IMR-90 (cell line): ENCODE measurements around the gene ALDH1A1. TPM values are rescaled to one million over a fixed set of nuclear protein-coding genes. Genes with fewer than 3 reads are reported as not detected.

Experiments used
- ATAC-seq: fragments of 200-7000 bp; cut with Tn5 transposase; 2 replicates; pipeline ENCODE4 v1.9.1; 2020; ENCODE audit warnings: low read depth, mild to moderate bottlenecking, moderate library complexity
- BruUV-seq: library from RNA; stranded (reverse); fragments of 400-500 nt; replicated peaks from 2 replicates; lab custom pipeline; 2021; lab: Mats Ljungman, UMichigan
- CTCF ChIA-PET: fragments of 300-600 bp; formaldehyde crosslinking; extraction: SDS; loops from one replicate; lab custom pipeline; 2021; ENCODE audit warnings: antibody characterized with exemption; lab: Yijun Ruan, JAX
- POLR2A ChIA-PET: fragments of 300-600 bp; sonication (Branson Sonifier 250); formaldehyde crosslinking; loops from one replicate; lab custom pipeline; 2022; ENCODE audit warnings: antibody characterized with exemption; ENCODE audit not compliant: unreplicated experiment; lab: Charles Lee
- DNase-seq: peaks from one replicate; pipeline ENCODE4 v3.0.0; 2013
- H2AFZ ChIP-seq: replicated peaks from 2 replicates; pipeline ENCODE3; 2013; ENCODE audit warnings: low read length, mild to moderate bottlenecking; ENCODE audit not compliant: poor library complexity
- H2AK5ac ChIP-seq: 2 replicates; pipeline ENCODE4 v1.6.1; 2013; ENCODE audit warnings: low read depth, low read length, inconsistent platforms
- H2AK9ac ChIP-seq: replicated peaks from 2 replicates; pipeline ENCODE3; 2013; ENCODE audit warnings: mild to moderate bottlenecking, low read depth, low read length, moderate library complexity; ENCODE audit not compliant: poor library complexity
- H2BK120ac ChIP-seq: 2 replicates; pipeline ENCODE4 v1.6.1; 2013; ENCODE audit warnings: low read depth, low read length, inconsistent platforms
- H2BK15ac ChIP-seq: 3 replicates; pipeline ENCODE4 v1.6.1; 2013; ENCODE audit warnings: low read depth, low read length, inconsistent platforms
- H2BK20ac ChIP-seq: 2 replicates; pipeline ENCODE4 v1.6.1; 2013; ENCODE audit warnings: low read depth, mild to moderate bottlenecking, inconsistent platforms, low read length, moderate library complexity
- H2BK5ac ChIP-seq: 2 replicates; pipeline ENCODE4 v1.6.1; 2013; ENCODE audit warnings: mild to moderate bottlenecking, low read depth, low read length, inconsistent platforms; ENCODE audit not compliant: poor library complexity, severe bottlenecking
- H3K14ac ChIP-seq: replicated peaks from 2 replicates; pipeline ENCODE4 v1.6.1; 2013; ENCODE audit warnings: low read depth, low read length, inconsistent platforms
- H3K18ac ChIP-seq: 2 replicates; pipeline ENCODE4 v1.6.1; 2013; ENCODE audit warnings: low read depth, low read length, control low read depth
- H3K23ac ChIP-seq: 2 replicates; pipeline ENCODE4 v1.6.1; 2013; ENCODE audit warnings: low read depth, low read length, inconsistent platforms
- H3K27ac ChIP-seq: 2 replicates; pipeline ENCODE4 v1.5.1; 2013; ENCODE audit warnings: mild to moderate bottlenecking, control low read depth, low read length; ENCODE audit not compliant: insufficient read depth
- H3K27me3 ChIP-seq: 2 replicates; pipeline ENCODE4 v1.6.1; 2013; ENCODE audit warnings: low read length; ENCODE audit not compliant: control insufficient read depth, insufficient read depth
- H3K36me3 ChIP-seq: 2 replicates; pipeline ENCODE4 v1.6.1; 2013; ENCODE audit warnings: low read length, mixed read lengths; ENCODE audit not compliant: control insufficient read depth, insufficient read depth
- H3K4ac ChIP-seq: 2 replicates; pipeline ENCODE4 v1.6.1; 2013; ENCODE audit warnings: low read depth, low read length, inconsistent platforms
- H3K4me1 ChIP-seq: 2 replicates; pipeline ENCODE4 v1.6.1; 2013; ENCODE audit warnings: low read length, mixed read lengths; ENCODE audit not compliant: control insufficient read depth, insufficient read depth
- H3K4me2 ChIP-seq: 2 replicates; pipeline ENCODE4 v1.6.1; 2013; ENCODE audit warnings: low read depth, mild to moderate bottlenecking, control low read depth, low read length, moderate library complexity
- H3K4me3 ChIP-seq: 2 replicates; pipeline ENCODE4 v1.5.1; 2013; ENCODE audit warnings: low read depth, mild to moderate bottlenecking, control low read depth, low read length, moderate library complexity; ENCODE audit not compliant: insufficient read depth
- H3K56ac ChIP-seq: 2 replicates; pipeline ENCODE4 v1.6.1; 2013; ENCODE audit warnings: low read length, inconsistent platforms; ENCODE audit not compliant: insufficient read depth; ENCODE audit errors: extremely low read depth
- H3K79me1 ChIP-seq, 2 experiments: 2 replicates each; pipeline ENCODE4 v1.6.1; 2013; ENCODE audit warnings: low read length in 2 of 2, inconsistent platforms in 1 of 2, low read depth in 1 of 2
- H3K9ac ChIP-seq: 2 replicates; pipeline ENCODE4 v1.6.1; 2013; ENCODE audit warnings: low read depth, low read length, control low read depth
- H3K9me1 ChIP-seq: 2 replicates; pipeline ENCODE4 v1.6.1; 2013; ENCODE audit warnings: low read length, inconsistent platforms; ENCODE audit not compliant: insufficient read depth
- H3K9me3 ChIP-seq: 2 replicates; pipeline ENCODE4 v1.6.1; 2013; ENCODE audit warnings: low read length; ENCODE audit not compliant: control insufficient read depth, insufficient read depth
- H4K20me1 ChIP-seq: 2 replicates; pipeline ENCODE4 v1.6.1; 2013; ENCODE audit warnings: low read length, inconsistent platforms; ENCODE audit not compliant: insufficient read depth
- H4K5ac ChIP-seq: 2 replicates; pipeline ENCODE4 v1.6.1; 2013; ENCODE audit warnings: mild to moderate bottlenecking, low read depth, low read length, control low read depth
- H4K8ac ChIP-seq, 2 experiments: 2 replicates each; pipeline ENCODE4 v1.6.1; 2013; ENCODE audit warnings: low read depth in 2 of 2, low read length in 2 of 2, control low read depth in 1 of 2, inconsistent platforms in 1 of 2
- H4K91ac ChIP-seq: 2 replicates; pipeline ENCODE4 v1.6.1; 2013; ENCODE audit warnings: low read depth, low read length, inconsistent platforms; ENCODE audit not compliant: insufficient read depth
- BHLHE40 ChIP-seq: fragments of 150-350 bp; IDR thresholded peaks from 2 replicates; pipeline ENCODE4 v1.6.1; 2016; ENCODE audit warnings: mild to moderate bottlenecking, low read depth, low read length
- CHD1 ChIP-seq: IDR thresholded peaks from 2 replicates; pipeline ENCODE4 v1.6.1; 2012; ENCODE audit warnings: low read depth, low read length, improper control_type of control experiment
- FOS ChIP-seq: fragments of 150-350 bp; IDR thresholded peaks from 2 replicates; pipeline ENCODE4 v1.6.1; 2016; ENCODE audit warnings: low read depth, low read length
- MAFK ChIP-seq: IDR thresholded peaks from 2 replicates; pipeline ENCODE4 v1.6.1; 2012; ENCODE audit warnings: low read depth, low read length, improper control_type of control experiment
- MAZ ChIP-seq: IDR thresholded peaks from 2 replicates; pipeline ENCODE4 v1.6.1; 2012; ENCODE audit warnings: low read depth, mild to moderate bottlenecking, low read length, improper control_type of control experiment, moderate library complexity, borderline replicate concordance
- MXI1 ChIP-seq: IDR thresholded peaks from 2 replicates; pipeline ENCODE4 v1.6.1; 2012; ENCODE audit warnings: low read depth, mild to moderate bottlenecking, low read length, moderate library complexity, borderline replicate concordance
- NFE2L2 ChIP-seq: fragments of 150-350 bp; IDR thresholded peaks from 2 replicates; pipeline ENCODE4 v1.6.1; 2016; ENCODE audit warnings: low read depth, mild to moderate bottlenecking, low read length
- POLR2A ChIP-seq: IDR thresholded peaks from 2 replicates; pipeline ENCODE4 v1.6.1; 2012; ENCODE audit warnings: mild to moderate bottlenecking, low read depth, low read length
- RAD21 ChIP-seq: IDR thresholded peaks from 2 replicates; pipeline ENCODE4 v1.6.1; 2012; ENCODE audit warnings: low read length, improper control_type of control experiment
- RCOR1 ChIP-seq: IDR thresholded peaks from 2 replicates; pipeline ENCODE4 v1.6.1; 2012; ENCODE audit warnings: mild to moderate bottlenecking, low read length, improper control_type of control experiment; ENCODE audit not compliant: insufficient replicate concordance
- RFX5 ChIP-seq: IDR thresholded peaks from 2 replicates; pipeline ENCODE4 v1.8.0; 2012; ENCODE audit warnings: low read depth, mild to moderate bottlenecking, low read length, moderate library complexity
- SMC3 ChIP-seq: fragments of 150-350 bp; IDR thresholded peaks from 2 replicates; pipeline ENCODE4 v1.6.1; 2016; ENCODE audit warnings: low read depth, mild to moderate bottlenecking, antibody characterized with exemption, low read length, moderate library complexity
- WGBS, 2 experiments: methylation state at CpG; one replicate each; pipeline versions ENCODE4 v1.1.5 to v1.1.7; 2013; ENCODE audit warnings: missing lambda C conversion rate in 2 of 2; ENCODE audit not compliant: insufficient read length in 1 of 2; ENCODE audit errors: extremely low coverage in 2 of 2; 5-methylcytosine and 5-hydroxymethylcytosine counted together
- dilution Hi-C: fragments of 300-500 bp; cut with HindIII; formaldehyde crosslinking; loops from one replicate; pipeline ENCODE4 v1.14.3; 2018; ENCODE audit warnings: low sequenced_read_pairs; ENCODE audit not compliant: unreplicated experiment
- in situ Hi-C: fragments of 300-500 bp; cut with MboI; formaldehyde crosslinking; loops from 3 replicates; pipeline ENCODE4 v1.14.3; 2019; ENCODE audit warnings: low sequenced_read_pairs, inconsistent platforms, mixed read lengths
- intact Hi-C: fragments of 100-400 bp; cut with micrococcal nuclease; formaldehyde crosslinking; loops from 2 replicates; pipeline ENCODE4 v1.10.0; 2022
- polyA plus RNA-seq, 3 experiments: library from polyadenylated mRNA; depleted of rRNA; stranded (reverse); fragments of >200 nt; gene quantifications; 2 replicates each; pipeline ENCODE4 v1.2.3, GENCODE V29; 2012; ENCODE audit warnings: low replicate concordance in 1 of 3
- total RNA-seq: library from RNA; depleted of rRNA; stranded (reverse); fragments of >200 nt; gene quantifications from 2 replicates; pipeline ENCODE4 v1.2.3, GENCODE V29; 2012
- TF ChIP-seq, protein P1 (sequence below): fragments of 150-350 bp; IDR thresholded peaks from 2 replicates; pipeline ENCODE4 v1.6.1; 2016; ENCODE audit warnings: low read depth, mild to moderate bottlenecking, low read length, moderate library complexity, borderline replicate concordance
- TF ChIP-seq, protein P2 (sequence below): conservative IDR thresholded peaks from 2 replicates; pipeline ENCODE4 v1.5.1; 2012; ENCODE audit warnings: mild to moderate bottlenecking, low read depth, low read length, improper control_type of control experiment
- TF ChIP-seq, protein P3 (sequence below): fragments of 150-350 bp; IDR thresholded peaks from 2 replicates; pipeline ENCODE4 v1.6.1; 2017; ENCODE audit warnings: mild to moderate bottlenecking, antibody characterized with exemption, low read length, low read depth

ALDH1A1 gene
- total and polyA plus RNA-seq, 2 of the 4 experiments (the other 2 are of a cell fraction): not detected

DNA sequence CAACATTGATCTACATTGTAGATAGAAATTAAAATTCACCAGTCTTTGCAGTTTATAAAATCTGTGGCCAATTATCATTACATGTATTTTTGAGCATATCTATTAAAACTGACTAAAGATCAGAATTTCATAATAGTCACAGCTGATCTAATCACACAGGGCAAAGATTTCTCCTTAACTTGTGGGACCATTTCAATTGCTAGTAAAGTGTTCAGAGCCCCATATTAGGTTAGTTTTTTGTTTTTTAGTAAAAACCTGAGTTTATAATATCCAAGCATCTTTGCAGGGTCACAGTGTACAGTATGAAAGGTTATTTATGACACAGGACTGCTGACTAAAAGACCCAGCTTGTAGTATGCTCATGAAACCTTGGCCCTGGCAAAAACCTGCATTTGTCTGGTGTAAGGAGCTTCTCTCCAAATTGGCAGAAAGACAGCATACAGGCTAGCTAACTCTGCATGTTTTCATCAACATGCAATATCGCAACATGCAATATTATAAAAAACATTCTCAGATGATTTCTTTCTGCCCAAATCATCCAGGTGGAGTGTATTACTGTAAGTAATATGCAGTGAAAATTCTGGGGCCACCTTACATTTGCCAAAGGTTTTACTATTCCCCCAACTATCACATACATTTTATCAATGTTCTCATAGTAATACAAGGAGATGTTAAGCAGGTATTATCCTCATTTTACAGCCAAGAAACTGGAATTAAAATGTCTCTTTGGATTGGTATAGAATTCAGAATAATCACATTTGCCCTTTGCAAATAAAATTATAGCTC, 37.7 kb upstream of the ALDH1A1 start:
- POLR2A ChIA-PET: no interaction called here
- H4K5ac ChIP-seq: no peak overlapping the region
- TF ChIP-seq RAD21: no peak
- no peak for TF ChIP-seq MAZ
- no peak for TF ChIP-seq RCOR1
- no peak for TF ChIP-seq FOS
- TF ChIP-seq RFX5: no peak
- TF ChIP-seq POLR2A: no peak
- no peak for TF ChIP-seq MXI1
- TF ChIP-seq, protein P1, sequence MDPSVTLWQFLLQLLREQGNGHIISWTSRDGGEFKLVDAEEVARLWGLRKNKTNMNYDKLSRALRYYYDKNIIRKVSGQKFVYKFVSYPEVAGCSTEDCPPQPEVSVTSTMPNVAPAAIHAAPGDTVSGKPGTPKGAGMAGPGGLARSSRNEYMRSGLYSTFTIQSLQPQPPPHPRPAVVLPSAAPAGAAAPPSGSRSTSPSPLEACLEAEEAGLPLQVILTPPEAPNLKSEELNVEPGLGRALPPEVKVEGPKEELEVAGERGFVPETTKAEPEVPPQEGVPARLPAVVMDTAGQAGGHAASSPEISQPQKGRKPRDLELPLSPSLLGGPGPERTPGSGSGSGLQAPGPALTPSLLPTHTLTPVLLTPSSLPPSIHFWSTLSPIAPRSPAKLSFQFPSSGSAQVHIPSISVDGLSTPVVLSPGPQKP: no peak
- TF ChIP-seq, protein P2, sequence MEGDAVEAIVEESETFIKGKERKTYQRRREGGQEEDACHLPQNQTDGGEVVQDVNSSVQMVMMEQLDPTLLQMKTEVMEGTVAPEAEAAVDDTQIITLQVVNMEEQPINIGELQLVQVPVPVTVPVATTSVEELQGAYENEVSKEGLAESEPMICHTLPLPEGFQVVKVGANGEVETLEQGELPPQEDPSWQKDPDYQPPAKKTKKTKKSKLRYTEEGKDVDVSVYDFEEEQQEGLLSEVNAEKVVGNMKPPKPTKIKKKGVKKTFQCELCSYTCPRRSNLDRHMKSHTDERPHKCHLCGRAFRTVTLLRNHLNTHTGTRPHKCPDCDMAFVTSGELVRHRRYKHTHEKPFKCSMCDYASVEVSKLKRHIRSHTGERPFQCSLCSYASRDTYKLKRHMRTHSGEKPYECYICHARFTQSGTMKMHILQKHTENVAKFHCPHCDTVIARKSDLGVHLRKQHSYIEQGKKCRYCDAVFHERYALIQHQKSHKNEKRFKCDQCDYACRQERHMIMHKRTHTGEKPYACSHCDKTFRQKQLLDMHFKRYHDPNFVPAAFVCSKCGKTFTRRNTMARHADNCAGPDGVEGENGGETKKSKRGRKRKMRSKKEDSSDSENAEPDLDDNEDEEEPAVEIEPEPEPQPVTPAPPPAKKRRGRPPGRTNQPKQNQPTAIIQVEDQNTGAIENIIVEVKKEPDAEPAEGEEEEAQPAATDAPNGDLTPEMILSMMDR: no peak
- no peak for TF ChIP-seq NFE2L2
- no peak for TF ChIP-seq BHLHE40
- TF ChIP-seq, protein P3, sequence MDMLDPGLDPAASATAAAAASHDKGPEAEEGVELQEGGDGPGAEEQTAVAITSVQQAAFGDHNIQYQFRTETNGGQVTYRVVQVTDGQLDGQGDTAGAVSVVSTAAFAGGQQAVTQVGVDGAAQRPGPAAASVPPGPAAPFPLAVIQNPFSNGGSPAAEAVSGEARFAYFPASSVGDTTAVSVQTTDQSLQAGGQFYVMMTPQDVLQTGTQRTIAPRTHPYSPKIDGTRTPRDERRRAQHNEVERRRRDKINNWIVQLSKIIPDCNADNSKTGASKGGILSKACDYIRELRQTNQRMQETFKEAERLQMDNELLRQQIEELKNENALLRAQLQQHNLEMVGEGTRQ: no peak
- no peak for TF ChIP-seq CHD1
- TF ChIP-seq SMC3: no peak
- no peak for TF ChIP-seq MAFK

More for the DNA sequence above, 37.7 kb upstream of the ALDH1A1 start:
- Histone ChIP-seq H3K27ac (no peak overlapping the region), H3K4me1 (no peaks in the 10 kb centered on the region), H2BK15ac (no peak overlapping the region), H3K56ac (no peak overlapping the region), H2AK9ac (no peak overlapping the region), H3K9me1 (no peaks in the 10 kb centered on the region), H3K18ac (no peak overlapping the region), H2BK20ac (no peak overlapping the region), H2AFZ (no peak overlapping the region), H3K4me3 (no peak overlapping the region), H4K91ac (no peak overlapping the region), H3K23ac (no peak overlapping the region), H3K9ac (no peak overlapping the region), H3K4ac (no peak overlapping the region), H3K9me3 (no peaks in the 10 kb centered on the region), H3K36me3 (no peaks in the 10 kb centered on the region), H2BK120ac (no peak overlapping the region), H2AK5ac (no peak overlapping the region), H3K4me2 (no peak overlapping the region), H4K20me1 (no peaks in the 10 kb centered on the region), H3K79me1 (no peaks in the 10 kb centered on the region), H4K8ac (no peak overlapping the region), H3K14ac (no peak overlapping the region), H3K27me3 (no peaks in the 10 kb centered on the region), H2BK5ac (no peak overlapping the region)
- BruUV-seq: no TSS peak
- no peak for ATAC-seq
- CTCF ChIA-PET: interaction anchor here (0.6 kb wide), 1 partner anchor 18 kb away, joined by 3 read pairs; no protein-coding TSS in a partner anchor
- intact Hi-C loops (loop anchor here (10.0 kb wide), 1 partner anchor 46 kb away; no protein-coding TSS in a partner anchor), in situ Hi-C loops (no loop called here), dilution Hi-C loops (no loop called here)
- WGBS, 2 experiments: no CpG with 5 or more reads among the region's 1 CpG
- no peak for DNase-seq
